HFFc6 (cell line): ENCODE results near the gene NKD1. TPM values are rescaled to one million over a fixed set of nuclear protein-coding genes. Genes with fewer than 3 reads are reported as not detected.

Experiments
- DNase-seq: peaks from one replicate; pipeline ENCODE4 v3.0.0-alpha.2; 2018
- H3K27ac Mint-ChIP-seq: 2 replicates; pipeline ENCODE4 v1.8.0; 2020; ENCODE audit warnings: mild to moderate bottlenecking, mixed read lengths
- H3K27me3 Mint-ChIP-seq: 2 replicates; pipeline ENCODE4 v1.8.0; 2021; ENCODE audit warnings: mild to moderate bottlenecking, moderate library complexity, mixed read lengths; ENCODE audit not compliant: insufficient read depth
- H3K36me3 Mint-ChIP-seq: 2 replicates; pipeline ENCODE4 v1.8.0; 2021; ENCODE audit warnings: low read depth, mixed read lengths
- H3K4me1 Mint-ChIP-seq: 2 replicates; pipeline ENCODE4 v1.8.0; 2020; ENCODE audit warnings: low read depth, mixed read lengths
- H3K4me3 Mint-ChIP-seq: 2 replicates; pipeline ENCODE4 v1.8.0; 2020; ENCODE audit warnings: mild to moderate bottlenecking, moderate library complexity, mixed read lengths
- H3K9me3 Mint-ChIP-seq: 2 replicates; pipeline ENCODE4 v1.8.0; 2020; ENCODE audit warnings: mild to moderate bottlenecking, mixed read lengths
- total RNA-seq, 6 experiments: library from RNA; stranded (reverse); fragmentation: NEBNext Ultra II Directional; extraction: Animal tissue kit (Norgen Biotek cat#: 25700); gene quantifications; 2 replicates in 1 of 6; 3 replicates in 5 of 6; pipeline ENCODE4 v1.2.3, GENCODE V29; 2021
- TF ChIP-seq, protein P1 (sequence below): fragments of 200-600 bp; sonication (generic); IDR thresholded peaks from 2 replicates; pipeline ENCODE4 v1.5.0; 2021; ENCODE audit warnings: antibody characterized with exemption, mild to moderate bottlenecking

NKD1 gene
- total RNA-seq, 6 experiments from 2014 or later, result not detected

DNA sequence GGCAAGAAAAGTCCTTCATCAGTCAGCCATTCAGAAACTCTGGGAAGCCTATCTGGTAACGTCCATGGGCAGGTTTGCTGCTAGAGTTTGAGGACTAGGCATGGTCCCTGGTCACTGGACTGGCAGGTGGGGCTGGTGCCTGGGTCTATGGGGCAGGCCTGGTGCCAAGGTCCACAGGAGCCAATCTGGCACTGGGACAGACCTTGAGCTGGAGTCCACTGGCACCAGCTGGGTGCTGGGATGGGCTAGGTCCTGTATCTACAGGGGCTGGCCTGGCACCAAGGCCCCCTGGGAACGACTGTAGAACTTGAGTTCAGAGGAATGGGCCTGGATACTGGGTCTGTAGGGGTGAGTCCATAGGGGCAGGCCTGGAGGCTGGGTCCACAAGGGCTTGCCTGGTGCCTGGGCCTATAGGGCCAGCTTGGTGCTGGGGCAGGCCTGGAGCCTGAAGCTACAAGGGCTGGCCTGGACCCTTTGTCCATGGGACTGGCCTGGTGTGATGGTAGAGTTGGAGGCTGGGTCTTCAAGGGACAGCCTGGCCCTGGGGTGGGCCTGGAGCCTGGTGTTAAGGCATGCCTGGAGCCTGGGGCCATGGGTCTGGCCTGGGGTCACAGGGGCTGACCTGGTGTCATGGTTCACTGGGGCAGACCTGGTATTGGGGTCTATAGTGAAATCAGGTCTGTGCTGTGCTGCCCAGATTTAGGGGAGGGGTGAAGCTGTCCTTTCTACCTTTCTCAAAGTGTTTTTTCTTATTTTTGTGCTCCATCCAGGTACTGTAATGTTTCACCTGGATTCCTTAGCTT is 30.5 kb upstream of the NKD1 start:
- TF ChIP-seq, protein P1, sequence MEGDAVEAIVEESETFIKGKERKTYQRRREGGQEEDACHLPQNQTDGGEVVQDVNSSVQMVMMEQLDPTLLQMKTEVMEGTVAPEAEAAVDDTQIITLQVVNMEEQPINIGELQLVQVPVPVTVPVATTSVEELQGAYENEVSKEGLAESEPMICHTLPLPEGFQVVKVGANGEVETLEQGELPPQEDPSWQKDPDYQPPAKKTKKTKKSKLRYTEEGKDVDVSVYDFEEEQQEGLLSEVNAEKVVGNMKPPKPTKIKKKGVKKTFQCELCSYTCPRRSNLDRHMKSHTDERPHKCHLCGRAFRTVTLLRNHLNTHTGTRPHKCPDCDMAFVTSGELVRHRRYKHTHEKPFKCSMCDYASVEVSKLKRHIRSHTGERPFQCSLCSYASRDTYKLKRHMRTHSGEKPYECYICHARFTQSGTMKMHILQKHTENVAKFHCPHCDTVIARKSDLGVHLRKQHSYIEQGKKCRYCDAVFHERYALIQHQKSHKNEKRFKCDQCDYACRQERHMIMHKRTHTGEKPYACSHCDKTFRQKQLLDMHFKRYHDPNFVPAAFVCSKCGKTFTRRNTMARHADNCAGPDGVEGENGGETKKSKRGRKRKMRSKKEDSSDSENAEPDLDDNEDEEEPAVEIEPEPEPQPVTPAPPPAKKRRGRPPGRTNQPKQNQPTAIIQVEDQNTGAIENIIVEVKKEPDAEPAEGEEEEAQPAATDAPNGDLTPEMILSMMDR, result no peak
- no peak for DNase-seq
- Mint-ChIP-seq H3K27ac (no peak overlapping the region), H3K4me1 (no peaks in the 10 kb centered on the region), H3K36me3 (no peaks in the 10 kb centered on the region), H3K27me3 (peaks cover 2% of the 10 kb centered on the region), H3K4me3 (no peak overlapping the region), H3K9me3 (peaks cover 10% of the 10 kb centered on the region)

DNA sequence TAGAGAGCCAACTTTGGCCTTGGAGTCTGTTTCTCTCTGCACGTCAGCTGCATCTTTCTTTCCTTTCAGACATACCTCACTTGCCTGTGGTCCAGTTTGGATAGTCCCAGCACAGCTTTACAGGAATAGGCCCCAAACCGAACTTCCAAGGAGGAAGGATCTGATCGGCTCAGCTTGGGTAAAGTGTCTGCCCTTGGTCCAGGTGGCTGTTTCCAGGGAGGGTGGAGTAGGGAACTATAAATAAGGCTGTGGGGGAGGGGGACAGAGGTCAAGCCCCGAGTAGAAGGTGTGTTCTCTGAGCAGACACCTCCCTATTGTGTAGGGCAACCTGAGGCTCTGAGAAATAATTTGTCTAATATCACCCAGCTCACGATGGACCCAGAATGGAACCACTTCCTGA is 29.2 kb upstream of the NKD1 start:
- H3K4me1 Mint-ChIP-seq, result no peaks in the 10 kb centered on the region
- TF ChIP-seq, protein P1, result no peak
- H3K27me3 Mint-ChIP-seq, result peaks cover 2% of the 10 kb centered on the region

DNA sequence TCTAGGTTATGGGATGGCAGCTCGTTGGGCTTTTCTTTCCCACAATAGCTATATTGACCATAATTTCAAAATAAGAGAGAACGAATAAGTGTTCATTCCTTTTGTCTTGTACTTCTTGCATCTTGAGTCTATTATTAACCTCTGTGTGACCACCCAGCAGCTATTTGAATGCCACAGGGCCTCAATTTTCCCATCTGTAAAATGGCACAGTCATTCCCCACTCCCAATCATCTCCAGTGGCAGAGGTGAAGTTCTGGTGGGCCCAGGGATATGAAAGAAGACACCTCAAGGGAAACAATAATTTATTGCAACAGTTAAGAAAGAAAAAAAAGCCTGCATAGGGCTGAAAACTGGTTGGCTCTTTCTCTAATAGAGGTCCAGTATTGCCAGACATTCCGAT is 28.6 kb upstream of the NKD1 start:
- H3K27me3 Mint-ChIP-seq, result peaks cover 2% of the 10 kb centered on the region
- TF ChIP-seq, protein P1, result no peak
- no peaks in the 10 kb centered on the region for H3K4me1 Mint-ChIP-seq
- no peak for DNase-seq
- no peak overlapping the region for H3K27ac Mint-ChIP-seq
- no peak overlapping the region for H3K4me3 Mint-ChIP-seq
- H3K9me3 Mint-ChIP-seq, result peaks cover 10% of the 10 kb centered on the region
- no peaks in the 10 kb centered on the region for H3K36me3 Mint-ChIP-seq

More for the DNA sequence above, 29.2 kb upstream of the NKD1 start:
- Mint-ChIP-seq H3K36me3 (no peaks in the 10 kb centered on the region), H3K27ac (no peak overlapping the region), H3K9me3 (peaks cover 10% of the 10 kb centered on the region), H3K4me3 (no peak overlapping the region)
- no peak for DNase-seq

DNA sequence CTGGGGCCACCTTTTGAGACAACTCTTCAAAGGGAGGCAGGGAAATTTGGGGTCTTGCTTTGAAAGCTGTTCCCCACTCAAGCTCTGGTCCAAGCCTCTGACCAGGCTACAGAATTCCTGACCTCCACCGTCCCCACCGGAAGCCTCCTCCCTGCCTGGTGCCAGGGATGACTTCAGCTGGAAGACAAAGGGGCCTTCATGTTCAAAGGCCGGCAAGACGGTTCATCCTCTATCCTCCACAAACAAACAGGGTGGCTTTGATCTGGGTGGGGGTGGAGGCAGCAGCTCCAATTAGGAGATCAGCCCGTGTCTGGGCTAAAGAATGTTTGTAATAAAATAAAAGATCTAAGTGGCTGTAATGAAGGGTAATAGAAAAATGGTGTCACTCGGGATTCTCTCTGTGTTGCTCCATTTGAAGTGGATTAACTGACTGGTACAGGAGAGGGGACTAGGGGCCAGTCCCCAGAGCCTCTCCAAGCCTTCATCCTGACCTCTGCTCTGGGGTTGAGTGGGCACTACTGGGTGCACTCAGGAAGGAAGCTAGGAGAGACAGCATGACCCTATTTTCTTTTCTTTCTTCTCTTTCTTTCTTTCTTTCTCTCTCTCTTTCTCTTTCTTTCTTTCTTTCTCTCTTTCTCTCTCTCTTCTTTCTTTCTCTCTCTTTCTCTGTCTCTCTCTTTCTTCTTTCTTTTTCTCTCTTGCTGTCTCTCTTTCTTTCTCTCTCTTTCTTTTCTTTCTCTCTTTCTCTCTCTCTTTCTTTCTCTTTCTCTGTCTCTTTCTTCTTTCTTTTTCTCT is 27.5 kb upstream of the NKD1 start:
- peaks cover 2% of the 10 kb centered on the region for H3K27me3 Mint-ChIP-seq
- H3K27ac Mint-ChIP-seq, result no peak overlapping the region
- TF ChIP-seq, protein P1, result no peak
- no peaks in the 10 kb centered on the region for H3K4me1 Mint-ChIP-seq
- DNase-seq, result no peak
- H3K9me3 Mint-ChIP-seq, result peaks cover 10% of the 10 kb centered on the region
- H3K4me3 Mint-ChIP-seq, result no peak overlapping the region
- no peaks in the 10 kb centered on the region for H3K36me3 Mint-ChIP-seq

DNA sequence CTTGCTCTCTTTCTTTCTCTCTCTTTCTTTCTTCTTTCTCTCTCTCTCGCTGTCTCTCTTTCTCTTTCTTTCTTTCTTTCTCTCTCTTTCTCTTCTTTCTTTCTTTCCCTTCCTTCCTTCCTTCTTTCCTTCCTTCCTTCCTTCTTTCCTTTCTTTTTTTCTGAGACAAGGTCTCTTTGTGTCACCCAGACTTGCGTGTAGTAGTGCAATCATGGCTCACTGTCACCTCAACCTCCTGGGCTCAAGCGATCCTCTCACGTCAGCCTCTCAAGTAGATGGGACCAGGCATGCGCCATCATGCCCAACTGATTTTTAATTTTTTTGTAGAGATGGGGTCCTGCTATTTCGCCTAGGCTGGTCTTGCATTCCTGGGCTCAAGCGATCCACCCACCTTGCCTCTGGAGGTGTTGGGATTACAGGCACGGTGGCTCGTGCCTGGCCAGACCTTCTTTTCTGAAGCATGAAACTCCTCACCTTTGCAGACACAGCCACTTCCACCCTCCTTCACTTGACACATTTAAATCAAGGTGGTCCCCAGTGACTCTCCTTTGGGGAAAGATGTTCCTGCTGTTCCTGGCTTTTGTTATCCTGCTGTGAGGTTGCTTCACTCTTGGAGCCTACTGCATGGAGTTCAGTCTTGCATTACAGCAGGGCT is 26.8 kb upstream of the NKD1 start:
- no peaks in the 10 kb centered on the region for H3K4me1 Mint-ChIP-seq
- peaks cover 8% of the 10 kb centered on the region for H3K9me3 Mint-ChIP-seq
- TF ChIP-seq, protein P1, result no peak
- H3K27me3 Mint-ChIP-seq, result peaks cover 5% of the 10 kb centered on the region
- H3K27ac Mint-ChIP-seq, result no peak overlapping the region
- H3K4me3 Mint-ChIP-seq, result no peak overlapping the region
- no peak for DNase-seq
- no peaks in the 10 kb centered on the region for H3K36me3 Mint-ChIP-seq
